Caki2 (cell line): ENCODE measurements around the gene SIRT3. TPM values are rescaled to one million over a fixed set of nuclear protein-coding genes. Genes with fewer than 3 reads are reported as not detected.
"Not testable (repeated sequence)": the region's sequence is repeated elsewhere in the genome, so short reads cannot be mapped to it uniquely, and the experiment has no call there.

Experiments
- DNase-seq: peaks from one replicate; pipeline ENCODE4 v3.0.0-alpha.2; 2015; ENCODE audit warnings: low read depth
- in situ Hi-C: cut with HindIII; loops from 2 replicates; pipeline ENCODE4 v1.10.0; 2016; ENCODE audit warnings: low sequenced_read_pairs, low pct_unique_long_range_greater_than_20kb, mixed read lengths
- total RNA-seq: library from RNA; depleted of rRNA; stranded (reverse); fragments of >200 nt; shearing (Covaris generic); gene quantifications from 2 replicates; pipeline ENCODE4 v1.2.3, GENCODE V29; 2014; ENCODE audit warnings: low replicate concordance

Gene SIRT3
- total RNA-seq, 1 experiment from 2014 or later = 25.1 TPM

GRCh38 chr11:272195-272930 lies 36.2 kb upstream of the SIRT3 start:
- in situ Hi-C loops = no loop called here
- DNase-seq = no peak

- in situ Hi-C loops = no loop called here
- DNase-seq = no peak
Measured at GRCh38 chr11:271319-271715, 35.2 kb upstream of the SIRT3 start.

- in situ Hi-C loops = no loop called here
- no peak for DNase-seq
Measured at GRCh38 chr11:270451-271318, 34.5 kb upstream of the SIRT3 start.

GRCh38 chr11:269146-269890 lies 33.2 kb upstream of the SIRT3 start:
- in situ Hi-C loops = no loop called here
- no peak for DNase-seq

- in situ Hi-C loops = not testable (repeated sequence)
Measured at GRCh38 chr11:268716-269145, 32.6 kb upstream of the SIRT3 start.

GRCh38 chr11:267491-267994 lies 31.4 kb upstream of the SIRT3 start:
- peak; percentile 54 for DNase-seq

More at GRCh38 chr11:268716-269145, 32.6 kb upstream of the SIRT3 start:
- DNase-seq = not testable (repeated sequence)

GRCh38 chr11:266676-267439 lies 30.7 kb upstream of the SIRT3 start:
- DNase-seq = peak; percentile 34
- in situ Hi-C loops = no loop called here

More at GRCh38 chr11:267491-267994, 31.4 kb upstream of the SIRT3 start:
- in situ Hi-C loops = no loop called here

- in situ Hi-C loops = no loop called here
- DNase-seq = no peak
Measured at GRCh38 chr11:261624-262023, 25.5 kb upstream of the SIRT3 start.

- in situ Hi-C loops = no loop called here
- DNase-seq = no peak
Measured at GRCh38 chr11:259413-259812, 23.3 kb upstream of the SIRT3 start.

GRCh38 chr11:257766-258493 lies 21.8 kb upstream of the SIRT3 start:
- in situ Hi-C loops = no loop called here
- no peak for DNase-seq

GRCh38 chr11:256952-257737 lies 21.0 kb upstream of the SIRT3 start:
- DNase-seq = no peak
- in situ Hi-C loops = no loop called here

- no peak for DNase-seq
- in situ Hi-C loops = no loop called here
Measured at GRCh38 chr11:255816-256215, 19.7 kb upstream of the SIRT3 start.

- in situ Hi-C loops = no loop called here
- no peak for DNase-seq
Measured at GRCh38 chr11:255176-255575, 19.0 kb upstream of the SIRT3 start.

- in situ Hi-C loops = no loop called here
- no peak for DNase-seq
Measured at GRCh38 chr11:253886-254270, 17.7 kb upstream of the SIRT3 start.

GRCh38 chr11:253160-253885 lies 17.2 kb upstream of the SIRT3 start:
- no peak for DNase-seq
- in situ Hi-C loops = no loop called here

GRCh38 chr11:252666-253065 lies 16.5 kb upstream of the SIRT3 start:
- in situ Hi-C loops = no loop called here
- DNase-seq = no peak
